BLaER1 (cell line): ENCODE data around the gene DLX6.

Source experiments
- H3K27ac ChIP-seq: shearing (Covaris generic); formaldehyde crosslinking; 2 replicates; pipeline ENCODE4 v1.8.1; 2022
- H3K27me3 ChIP-seq: shearing (Covaris generic); formaldehyde crosslinking; 2 replicates; pipeline ENCODE4 v1.8.1; 2022
- H3K36me3 ChIP-seq: shearing (Covaris generic); formaldehyde crosslinking; 2 replicates; pipeline ENCODE4 v1.8.1; 2022
- H3K4me1 ChIP-seq: shearing (Covaris generic); formaldehyde crosslinking; 2 replicates; pipeline ENCODE4 v1.8.1; 2022
- H3K4me2 ChIP-seq: shearing (Covaris generic); formaldehyde crosslinking; 2 replicates; pipeline ENCODE4 v1.8.1; 2022
- H3K4me3 ChIP-seq: shearing (Covaris generic); formaldehyde crosslinking; 2 replicates; pipeline ENCODE4 v1.8.1; 2022
- H3K9ac ChIP-seq: shearing (Covaris generic); formaldehyde crosslinking; 2 replicates; pipeline ENCODE4 v1.8.1; 2022
- H3K9me3 ChIP-seq: shearing (Covaris generic); formaldehyde crosslinking; 2 replicates; pipeline ENCODE4 v1.8.1; 2022
- H4K20me1 ChIP-seq: shearing (Covaris generic); formaldehyde crosslinking; 2 replicates; pipeline ENCODE4 v1.8.1; 2022
- Cebpa-rat ChIP-seq: shearing (Covaris generic); IDR thresholded peaks from 2 replicates; pipeline ENCODE4 v1.8.1; 2022

The DLX6 gene

DNA sequence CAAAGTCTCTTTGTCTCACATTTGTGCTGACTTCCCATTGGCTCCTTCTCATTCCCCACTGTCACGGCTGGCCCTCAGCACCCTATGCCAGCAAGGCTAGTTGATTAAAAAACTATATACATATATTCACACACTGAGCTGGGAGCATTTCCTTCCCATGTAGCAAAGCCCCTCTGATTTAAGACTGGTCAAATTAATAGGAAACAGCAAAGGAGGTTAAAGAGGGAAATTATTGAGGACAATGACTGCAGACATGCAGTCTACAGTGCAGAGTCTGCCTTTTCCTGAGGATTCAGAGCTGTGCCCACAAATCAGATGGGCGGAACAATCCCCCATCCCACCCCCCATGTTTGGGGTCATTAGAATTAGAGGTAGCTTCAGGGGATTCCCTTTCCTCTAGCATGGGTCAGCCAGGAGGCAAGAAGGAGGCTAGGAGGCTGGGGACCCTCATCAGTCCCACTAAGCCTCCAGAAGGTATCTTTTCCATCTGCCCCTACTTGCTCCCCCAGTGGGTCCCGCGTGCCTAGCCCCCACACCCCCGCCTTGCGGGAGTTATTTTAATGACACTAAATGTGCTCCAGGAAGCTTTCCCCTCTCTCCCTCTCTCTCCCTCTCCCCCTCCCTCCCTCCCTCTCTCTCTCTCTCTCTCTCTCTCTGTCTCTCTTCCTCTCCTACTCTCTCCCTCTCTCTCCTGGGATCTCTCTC is 9.8 kb upstream of the DLX6 start:
- peak overlapping the region; percentile 62 for H3K4me2 ChIP-seq
- no peaks in the 10 kb centered on the region for H3K36me3 ChIP-seq
- no peaks in the 10 kb centered on the region for H4K20me1 ChIP-seq
- H3K27me3 ChIP-seq, result peaks cover 42% of the 10 kb centered on the region
- TF ChIP-seq Cebpa-rat, result no peak
- no peak overlapping the region for H3K4me3 ChIP-seq
- no peak overlapping the region for H3K9ac ChIP-seq
- H3K27ac ChIP-seq, result no peak overlapping the region
- peaks cover 7% of the 10 kb centered on the region for H3K4me1 ChIP-seq
- peaks cover 38% of the 10 kb centered on the region for H3K9me3 ChIP-seq

DNA sequence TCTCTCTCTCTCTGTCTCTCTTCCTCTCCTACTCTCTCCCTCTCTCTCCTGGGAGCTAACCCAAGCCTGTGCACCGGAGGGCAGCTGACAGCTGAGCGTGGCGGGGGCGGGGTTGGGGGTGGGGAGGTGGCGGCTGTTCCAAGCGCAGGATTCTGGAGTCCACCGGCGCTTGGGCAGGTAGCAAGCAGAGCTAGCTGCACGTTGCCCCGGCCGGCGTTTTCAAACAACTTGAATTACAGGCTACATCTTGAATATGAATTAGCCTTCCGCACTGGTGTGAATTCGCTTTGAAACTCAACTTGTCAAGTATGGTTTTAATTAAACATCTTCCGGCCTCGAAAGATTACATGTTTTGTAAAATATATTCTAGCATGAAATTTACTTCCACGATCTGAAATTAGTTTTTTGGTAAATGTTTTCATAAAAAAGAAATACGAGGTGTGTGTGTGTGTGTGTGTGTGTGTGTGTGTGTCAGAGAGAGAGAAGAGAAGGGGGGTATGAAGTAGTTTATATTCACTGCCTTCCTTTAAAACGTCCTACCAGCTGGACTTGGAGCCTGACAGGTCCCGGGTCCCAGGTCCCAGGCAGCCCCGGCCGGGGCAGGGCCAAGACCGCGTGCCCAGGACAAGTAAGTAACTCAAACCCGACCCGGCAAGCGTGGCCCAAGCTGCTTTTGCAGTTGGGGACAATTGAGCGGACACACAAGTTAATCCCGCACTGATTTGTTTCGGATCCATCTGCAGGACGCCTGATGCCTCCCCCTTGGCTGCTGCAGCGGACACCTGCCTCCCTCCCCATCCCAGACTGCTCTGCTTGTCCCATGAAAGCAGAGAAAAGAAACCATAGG is 9.0 kb upstream of the DLX6 start:
- peaks cover 43% of the 10 kb centered on the region for H3K27me3 ChIP-seq
- H3K27ac ChIP-seq, result no peak overlapping the region
- TF ChIP-seq Cebpa-rat, result no peak
- H3K36me3 ChIP-seq, result no peaks in the 10 kb centered on the region
- no peaks in the 10 kb centered on the region for H4K20me1 ChIP-seq
- no peak overlapping the region for H3K9ac ChIP-seq
- H3K4me2 ChIP-seq, result no peak overlapping the region
- H3K9me3 ChIP-seq, result peaks cover 38% of the 10 kb centered on the region
- peaks cover 7% of the 10 kb centered on the region for H3K4me1 ChIP-seq
- no peak overlapping the region for H3K4me3 ChIP-seq

GRCh38 chr7:96996958-96997511 is 8.3 kb upstream of the DLX6 start:
- Histone ChIP-seq H3K36me3 (no peaks in the 10 kb centered on the region), H3K27ac (no peak overlapping the region), H3K9ac (no peak overlapping the region), H3K4me1 (peaks cover 7% of the 10 kb centered on the region), H3K27me3 (peaks cover 44% of the 10 kb centered on the region), H4K20me1 (no peaks in the 10 kb centered on the region), H3K4me2 (no peak overlapping the region), H3K9me3 (peaks cover 40% of the 10 kb centered on the region), H3K4me3 (no peak overlapping the region)
- no peak for TF ChIP-seq Cebpa-rat

DNA sequence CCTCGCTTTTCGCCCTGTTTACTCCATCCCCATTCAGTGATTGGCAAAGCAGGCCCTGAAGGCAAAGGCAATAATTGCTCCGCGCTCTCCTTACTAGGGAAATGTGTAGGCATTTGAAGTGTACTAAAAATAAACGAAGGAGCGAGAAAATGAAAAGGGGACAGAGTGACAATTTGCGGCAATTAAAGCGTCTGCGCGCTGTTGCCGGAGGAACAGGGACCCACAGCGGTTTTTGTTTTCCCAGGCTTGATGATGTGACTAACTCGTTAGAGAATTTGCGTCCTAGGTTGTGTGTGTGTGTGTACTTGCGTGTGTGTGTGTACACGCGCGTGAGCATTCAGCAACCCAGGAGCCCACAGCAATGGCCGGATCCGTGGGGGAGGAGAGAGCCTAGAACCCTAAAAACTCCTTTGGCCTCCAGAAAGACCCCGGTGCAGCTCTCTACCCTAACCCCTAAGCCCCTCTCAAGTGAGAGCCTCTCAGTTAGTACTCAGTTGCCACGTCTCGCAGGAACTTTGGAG is 7.8 kb upstream of the DLX6 start:
- Histone ChIP-seq H3K4me2 (no peak overlapping the region), H3K9ac (no peak overlapping the region), H3K4me1 (peaks cover 7% of the 10 kb centered on the region), H3K4me3 (no peak overlapping the region), H3K9me3 (peaks cover 41% of the 10 kb centered on the region), H3K27ac (no peak overlapping the region), H3K36me3 (no peaks in the 10 kb centered on the region), H3K27me3 (peaks cover 46% of the 10 kb centered on the region), H4K20me1 (no peaks in the 10 kb centered on the region)
- no peak for TF ChIP-seq Cebpa-rat

DNA sequence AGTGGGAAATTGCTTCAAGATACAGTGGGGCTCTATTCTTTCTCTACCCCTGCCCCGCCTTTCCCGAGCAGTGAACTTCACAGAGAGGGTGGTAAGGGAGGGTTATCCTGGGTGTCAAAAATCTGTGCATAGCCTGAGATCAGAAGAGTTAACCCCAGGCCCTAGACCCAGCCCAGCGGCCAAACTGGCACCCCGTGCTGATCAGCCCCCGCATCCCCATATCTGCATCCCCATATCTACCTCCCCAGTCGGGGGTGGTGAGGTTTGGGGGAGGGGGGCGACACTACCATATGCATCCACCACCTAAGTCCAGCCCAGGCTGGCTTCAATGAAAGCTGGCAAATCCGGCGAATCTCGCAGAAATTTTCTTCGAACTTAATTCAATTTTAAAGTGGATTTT is 7.0 kb upstream of the DLX6 start:
- H4K20me1 ChIP-seq, result no peaks in the 10 kb centered on the region
- H3K4me3 ChIP-seq, result no peak overlapping the region
- H3K9me3 ChIP-seq, result peaks cover 39% of the 10 kb centered on the region
- H3K4me2 ChIP-seq, result no peak overlapping the region
- H3K9ac ChIP-seq, result no peak overlapping the region
- H3K4me1 ChIP-seq, result peaks cover 7% of the 10 kb centered on the region
- H3K36me3 ChIP-seq, result no peaks in the 10 kb centered on the region
- no peak for TF ChIP-seq Cebpa-rat
- no peak overlapping the region for H3K27ac ChIP-seq
- peaks cover 48% of the 10 kb centered on the region for H3K27me3 ChIP-seq

DNA sequence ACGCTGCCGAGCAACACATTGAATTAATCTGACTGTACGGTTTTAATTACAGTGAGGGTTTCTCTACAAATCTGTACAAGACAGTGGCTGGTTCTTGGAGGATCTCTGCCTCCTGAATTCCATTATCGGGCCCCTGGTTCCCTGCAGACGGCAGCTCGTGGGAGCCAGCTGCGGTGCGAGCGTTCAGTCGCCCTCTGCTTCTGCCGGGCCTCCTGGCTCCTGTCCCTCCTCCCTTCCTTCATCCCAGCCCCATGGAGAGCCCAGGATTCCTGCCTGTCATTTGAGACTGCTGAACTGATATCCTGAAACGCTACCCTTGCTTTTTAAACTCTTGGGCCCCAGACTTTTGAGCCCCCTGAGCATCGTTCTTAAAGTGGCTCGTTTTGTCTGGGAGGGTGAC is 6.6 kb upstream of the DLX6 start:
- H3K36me3 ChIP-seq, result no peaks in the 10 kb centered on the region
- no peak overlapping the region for H3K27ac ChIP-seq
- no peak overlapping the region for H3K9ac ChIP-seq
- peaks cover 43% of the 10 kb centered on the region for H3K9me3 ChIP-seq
- TF ChIP-seq Cebpa-rat, result no peak
- H3K27me3 ChIP-seq, result peaks cover 52% of the 10 kb centered on the region
- no peaks in the 10 kb centered on the region for H4K20me1 ChIP-seq
- H3K4me3 ChIP-seq, result no peak overlapping the region
- H3K4me2 ChIP-seq, result no peak overlapping the region
- peaks cover 7% of the 10 kb centered on the region for H3K4me1 ChIP-seq

- H3K4me2 ChIP-seq, result no peak overlapping the region
- no peaks in the 10 kb centered on the region for H4K20me1 ChIP-seq
- H3K4me3 ChIP-seq, result no peak overlapping the region
- TF ChIP-seq Cebpa-rat, result no peak
- H3K27ac ChIP-seq, result no peak overlapping the region
- peaks cover 60% of the 10 kb centered on the region for H3K9me3 ChIP-seq
- H3K27me3 ChIP-seq, result peaks cover 69% of the 10 kb centered on the region
- no peaks in the 10 kb centered on the region for H3K36me3 ChIP-seq
- H3K4me1 ChIP-seq, result no peaks in the 10 kb centered on the region
- no peak overlapping the region for H3K9ac ChIP-seq
Observed at GRCh38 chr7:97001221-97001620, 4.1 kb upstream of the DLX6 start.

- Histone ChIP-seq H3K4me2 (no peak overlapping the region), H3K9me3 (peaks cover 65% of the 10 kb centered on the region), H3K4me3 (no peak overlapping the region), H3K27ac (no peak overlapping the region), H3K27me3 (peaks cover 69% of the 10 kb centered on the region), H3K4me1 (no peaks in the 10 kb centered on the region), H4K20me1 (no peaks in the 10 kb centered on the region), H3K36me3 (no peaks in the 10 kb centered on the region), H3K9ac (no peak overlapping the region)
- TF ChIP-seq Cebpa-rat, result no peak
Observed at GRCh38 chr7:97001656-97002554, 3.4 kb upstream of the DLX6 start.

GRCh38 chr7:97002555-97003261 is 2.6 kb upstream of the DLX6 start:
- Histone ChIP-seq H3K4me2 (no peak overlapping the region), H3K4me3 (no peak overlapping the region)

More at GRCh38 chr7:97002555-97003261, 2.6 kb upstream of the DLX6 start:
- Histone ChIP-seq H4K20me1 (no peaks in the 10 kb centered on the region), H3K4me1 (no peaks in the 10 kb centered on the region), H3K27ac (no peak overlapping the region), H3K9ac (no peak overlapping the region), H3K27me3 (peaks cover 69% of the 10 kb centered on the region), H3K36me3 (no peaks in the 10 kb centered on the region), H3K9me3 (peaks cover 66% of the 10 kb centered on the region)
- TF ChIP-seq Cebpa-rat, result no peak
